Prostate gland (tissue), 2 donors: ENCODE measurements around the gene ARHGEF2. TPM values are rescaled to one million over a fixed set of nuclear protein-coding genes. Genes with fewer than 3 reads are reported as not detected.
A peak's percentile ranks its signal among the peaks of the same experiment; 100 is the strongest.
"Not testable (repeated sequence)": the region's sequence is repeated elsewhere in the genome, so short reads cannot be mapped to it uniquely, and the experiment has no call there.

ENCODE experiments used
- DNase-seq: peaks from one replicate; pipeline ENCODE4 v3.0.0-alpha.2; 2019; ENCODE audit warnings: low spot score
- H3K27ac ChIP-seq, 2 donors: fragments of 200-600 bp; sonication (generic); 2 replicates each; pipeline ENCODE4 v1.5.1; 2017 to 2019
- H3K27me3 ChIP-seq: fragments of 200-600 bp; sonication (generic); replicated peaks from 2 replicates; pipeline ENCODE4 v1.5.1; 2019; ENCODE audit not compliant: insufficient read depth
- H3K36me3 ChIP-seq, 2 donors: fragments of 200-600 bp; sonication (generic); 1 replicate in 1 of 2; 2 replicates in 1 of 2; pipeline versions ENCODE4 v1.5.1 to v1.8.1; 2017 to 2019
- H3K4me1 ChIP-seq: fragments of 200-600 bp; sonication (generic); replicated peaks from 2 replicates; pipeline ENCODE4 v1.5.1; 2019
- H3K4me3 ChIP-seq, 2 donors: fragments of 200-600 bp; sonication (generic); 2 replicates each; pipeline ENCODE4 v1.5.1; 2017 to 2019
- H3K9me3 ChIP-seq: fragments of 200-600 bp; sonication (generic); 2 replicates; pipeline ENCODE4 v1.5.1; 2017
- POLR2A ChIP-seq: fragments of 450-650 bp; IDR thresholded peaks from one replicate; pipeline ENCODE4 v1.6.1; 2016; ENCODE audit warnings: antibody characterized with exemption, mild to moderate bottlenecking
- POLR2AphosphoS5 ChIP-seq: sonication (generic); formaldehyde crosslinking; IDR thresholded peaks from one replicate; pipeline ENCODE4 v1.6.1; 2017; ENCODE audit warnings: antibody characterized with exemption
- WGBS: methylation state at CpG from one replicate; pipeline ENCODE4 v1.1.5; 2018; 5-methylcytosine and 5-hydroxymethylcytosine counted together
- intact Hi-C: fragments of 100-400 bp; cut with DNase I; formaldehyde crosslinking; loops from one replicate; pipeline ENCODE4 v1.14.2; 2022
- total RNA-seq, 2 donors: library from RNA; depleted of rRNA; stranded (reverse); fragments of >200 nt; gene quantifications; one replicate each; pipeline ENCODE4 v1.1.0, GENCODE V29; 2016
- TF ChIP-seq, protein P1 (sequence below), 4 experiments: fragments of 200-600 bp in 2 of 4; fragments of 450-650 bp in 2 of 4; sonication (generic) in 2 of 4; IDR thresholded peaks; 1 replicate in 3 of 4; 2 replicates in 1 of 4; pipeline ENCODE4 v1.5.1; 2016 to 2019; ENCODE audit warnings: antibody characterized with exemption in 4 of 4, mild to moderate bottlenecking in 2 of 4, moderate library complexity in 2 of 4

ARHGEF2 gene
- total RNA-seq, 2 donors from 2014 or later, result 35.8 to 66.2 TPM

DNA sequence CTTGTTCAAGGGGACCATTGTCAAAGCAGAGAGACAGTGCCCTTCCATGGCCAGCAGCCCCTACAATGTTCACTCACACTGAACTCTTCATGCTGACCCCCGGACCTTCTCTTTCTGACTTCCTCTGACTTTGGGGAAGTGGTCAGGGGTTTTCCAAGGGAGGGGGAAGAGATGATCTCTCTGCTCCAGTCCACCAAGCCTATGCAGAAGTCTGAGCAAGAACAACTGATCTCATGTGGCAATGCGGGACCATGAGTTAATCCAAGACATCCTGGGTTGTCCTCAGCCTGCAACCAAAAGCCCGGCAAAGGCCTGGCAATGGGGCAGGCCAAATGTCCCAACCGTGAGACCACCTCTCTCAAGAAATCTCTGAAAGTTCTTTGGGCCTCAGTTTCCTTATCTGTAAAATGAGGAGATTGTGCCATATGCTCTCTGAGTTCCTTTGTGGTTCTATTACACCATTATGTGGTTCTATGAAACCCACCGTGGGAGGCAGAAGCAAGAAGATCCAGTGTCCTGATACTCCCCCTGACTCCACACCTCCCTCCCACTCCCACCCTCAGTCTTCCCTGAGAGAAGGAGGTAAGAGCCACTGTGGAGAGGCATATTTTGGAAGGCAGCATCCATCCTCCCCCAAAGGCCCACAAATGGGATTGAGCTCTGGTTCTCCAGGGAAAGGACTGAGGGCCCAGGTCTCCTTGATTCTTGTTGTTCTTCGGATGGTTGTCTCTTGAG lies 11.8 kb upstream of the ARHGEF2 start:
- Histone ChIP-seq H3K27me3 (no peaks in the 10 kb centered on the region), H3K27ac (no peak overlapping the region), H3K36me3 (no peaks in the 10 kb centered on the region), H3K4me3 (no peak overlapping the region), H3K9me3 (no peaks in the 10 kb centered on the region), H3K4me1 (no peaks in the 10 kb centered on the region)
- DNase-seq, result no peak
- WGBS, result 90% methylated on average over 6 of the region's 6 CpGs
- intact Hi-C loops, result no loop called here
- no peak for TF ChIP-seq POLR2A
- TF ChIP-seq POLR2AphosphoS5, result no peak
- TF ChIP-seq, protein P1, sequence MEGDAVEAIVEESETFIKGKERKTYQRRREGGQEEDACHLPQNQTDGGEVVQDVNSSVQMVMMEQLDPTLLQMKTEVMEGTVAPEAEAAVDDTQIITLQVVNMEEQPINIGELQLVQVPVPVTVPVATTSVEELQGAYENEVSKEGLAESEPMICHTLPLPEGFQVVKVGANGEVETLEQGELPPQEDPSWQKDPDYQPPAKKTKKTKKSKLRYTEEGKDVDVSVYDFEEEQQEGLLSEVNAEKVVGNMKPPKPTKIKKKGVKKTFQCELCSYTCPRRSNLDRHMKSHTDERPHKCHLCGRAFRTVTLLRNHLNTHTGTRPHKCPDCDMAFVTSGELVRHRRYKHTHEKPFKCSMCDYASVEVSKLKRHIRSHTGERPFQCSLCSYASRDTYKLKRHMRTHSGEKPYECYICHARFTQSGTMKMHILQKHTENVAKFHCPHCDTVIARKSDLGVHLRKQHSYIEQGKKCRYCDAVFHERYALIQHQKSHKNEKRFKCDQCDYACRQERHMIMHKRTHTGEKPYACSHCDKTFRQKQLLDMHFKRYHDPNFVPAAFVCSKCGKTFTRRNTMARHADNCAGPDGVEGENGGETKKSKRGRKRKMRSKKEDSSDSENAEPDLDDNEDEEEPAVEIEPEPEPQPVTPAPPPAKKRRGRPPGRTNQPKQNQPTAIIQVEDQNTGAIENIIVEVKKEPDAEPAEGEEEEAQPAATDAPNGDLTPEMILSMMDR (IDR thresholded peaks at IDR 0.05), result no peak

DNA sequence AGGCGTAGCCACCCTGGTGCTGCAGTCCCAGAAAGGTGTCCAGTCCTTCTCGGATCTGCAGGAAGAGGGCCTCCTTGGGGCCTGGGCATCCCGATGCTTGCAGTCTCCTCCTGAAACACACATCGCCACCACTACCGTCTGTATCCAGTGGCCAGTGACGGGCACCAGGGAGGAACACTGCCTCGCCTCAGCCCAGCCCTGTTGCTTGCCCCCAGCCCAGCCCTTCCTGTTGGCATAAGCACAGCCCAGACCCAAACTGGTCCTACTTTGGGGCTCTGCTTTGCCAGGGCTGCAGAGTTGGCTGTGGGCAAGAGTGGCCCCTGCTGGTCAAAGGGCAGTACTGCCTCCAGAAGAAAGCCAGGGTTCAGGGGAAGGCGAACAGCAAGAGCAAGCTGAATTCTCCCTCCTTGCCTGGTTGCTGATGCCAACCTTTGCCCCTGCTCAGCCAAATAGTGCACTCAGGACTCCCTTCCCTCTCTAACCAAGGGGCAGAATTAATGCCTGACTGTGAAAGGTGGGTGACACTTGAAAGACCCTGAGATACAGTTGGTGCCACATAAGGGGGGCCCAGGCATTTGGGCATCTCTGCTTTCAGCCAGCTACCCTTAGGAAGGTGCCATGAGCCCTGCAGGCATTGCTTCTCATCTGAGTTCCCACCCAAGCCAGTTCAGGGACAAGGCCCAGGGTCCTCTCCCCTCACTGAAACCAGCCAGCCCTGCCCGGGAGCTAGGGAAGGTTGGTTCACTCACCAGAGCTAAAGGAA lies 11.1 kb upstream of the ARHGEF2 start:
- intact Hi-C loops, result loop anchor here (2.0 kb wide), 1 partner anchor 51 kb away; no protein-coding TSS in a partner anchor
- Histone ChIP-seq H3K36me3 (no peaks in the 10 kb centered on the region), H3K9me3 (no peaks in the 10 kb centered on the region), H3K4me1 (no peaks in the 10 kb centered on the region), H3K27me3 (no peaks in the 10 kb centered on the region), H3K27ac (no peak overlapping the region), H3K4me3 (peak overlapping the region; percentile 10 to 12)
- WGBS, result 23% methylated on average over 9 of the region's 9 CpGs
- no peak for TF ChIP-seq POLR2A
- TF ChIP-seq POLR2AphosphoS5, result peak; percentile 67
- TF ChIP-seq, protein P1 (IDR thresholded peaks at IDR 0.05), result peak; percentile 92 to 98 (median 94)
- DNase-seq, result peak; percentile 43

DNA sequence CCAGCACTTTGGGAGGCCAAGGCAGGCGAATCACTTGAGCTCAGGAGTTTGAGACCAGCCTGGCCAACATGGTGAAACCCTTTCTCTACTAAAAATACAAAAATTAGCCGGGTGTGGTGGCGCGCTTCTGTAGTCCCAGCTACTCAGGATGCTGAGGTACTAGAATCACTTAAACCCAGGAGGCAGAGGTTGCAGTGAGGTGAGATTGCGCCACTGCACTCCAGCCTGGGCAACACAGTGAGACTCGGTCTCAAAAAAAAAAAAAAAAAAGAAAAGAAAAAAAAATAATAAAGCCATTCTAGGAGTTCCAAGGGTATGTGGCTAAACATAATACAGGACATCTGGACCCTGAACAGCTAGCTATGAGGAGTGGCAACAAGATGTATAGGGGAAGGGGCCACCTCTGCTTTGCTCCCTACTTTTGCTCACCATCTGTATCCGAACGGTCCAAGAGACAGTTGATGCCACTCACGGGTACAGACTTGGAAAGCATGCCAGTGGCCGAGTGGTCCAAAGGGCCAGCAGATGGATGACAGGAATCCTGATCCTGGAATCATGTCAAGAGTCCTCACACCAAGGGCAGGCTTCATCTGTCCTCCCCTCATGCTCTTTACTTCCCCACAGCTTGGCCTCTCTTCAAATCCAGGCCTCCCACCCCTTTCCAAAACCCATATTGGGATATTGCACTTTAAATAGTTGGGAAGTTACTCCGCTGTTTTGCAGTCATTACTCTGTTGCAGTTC lies 6.7 kb upstream of the ARHGEF2 start:
- H3K4me3 ChIP-seq, H3K27ac ChIP-seq, H3K27me3 ChIP-seq, H3K9me3 ChIP-seq, H3K4me1 ChIP-seq, H3K36me3 ChIP-seq, intact Hi-C loops, DNase-seq: not testable (repeated sequence)
- 85% methylated on average over 11 of the region's 11 CpGs for WGBS

DNA sequence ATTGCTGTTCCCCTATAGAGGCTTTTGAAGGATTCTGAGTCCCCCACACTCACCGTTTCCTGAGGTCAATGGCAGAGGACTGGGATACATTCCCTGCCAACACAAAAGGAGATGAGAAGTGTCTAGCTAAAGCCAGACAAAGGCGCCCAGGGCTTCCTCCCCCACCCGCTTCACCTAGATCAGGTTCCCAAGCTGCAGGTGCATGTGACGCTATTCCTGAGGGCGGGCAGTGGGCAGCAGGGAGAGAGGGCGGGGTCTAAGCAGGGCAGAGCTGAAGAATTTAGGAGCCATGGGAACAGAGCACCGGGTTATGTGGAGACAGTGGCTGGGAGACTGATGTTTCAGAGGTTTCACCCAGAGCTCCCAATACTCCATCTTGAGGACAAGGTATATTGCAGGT lies 6.0 kb upstream of the ARHGEF2 start:
- intact Hi-C loops, result no loop called here
- TF ChIP-seq, protein P1 (IDR thresholded peaks at IDR 0.05), result no peak
- TF ChIP-seq POLR2AphosphoS5 (no peak), POLR2A (no peak)
- 51% methylated on average over 7 of the region's 7 CpGs for WGBS
- no peak for DNase-seq
- Histone ChIP-seq H3K36me3 (no peaks in the 10 kb centered on the region), H3K9me3 (no peaks in the 10 kb centered on the region), H3K27ac (no peak overlapping the region), H3K27me3 (no peaks in the 10 kb centered on the region), H3K4me1 (no peaks in the 10 kb centered on the region), H3K4me3 (no peak overlapping the region)
